T-helper 2 cell treated with Interferon-gamma antibody and Interleukin-4, amounts not matched to agents 5 μg/mL and 100 μg/mL, for 36 hours (primary cell): ENCODE results near the gene SYCE1.
"Not testable (repeated sequence)": the region's sequence is repeated elsewhere in the genome, so short reads cannot be mapped to it uniquely, and the experiment has no call there.

Experiments
- DNase-seq: peaks from one replicate; pipeline ENCODE4 v3.0.0; 2021; ENCODE audit warnings: low spot score
- H3K27ac Mint-ChIP-seq: one replicate; pipeline ENCODE4 v1.8.0; 2021; ENCODE audit warnings: mild to moderate bottlenecking, mixed read lengths
- H3K27me3 Mint-ChIP-seq: one replicate; pipeline ENCODE4 v1.8.0; 2021; ENCODE audit warnings: low read depth, mixed read lengths
- H3K36me3 Mint-ChIP-seq: one replicate; pipeline ENCODE4 v1.8.0; 2021; ENCODE audit warnings: low read depth, mixed read lengths
- H3K4me1 Mint-ChIP-seq: one replicate; pipeline ENCODE4 v1.8.0; 2021; ENCODE audit warnings: low read depth, mixed read lengths
- H3K4me3 Mint-ChIP-seq: one replicate; pipeline ENCODE4 v1.8.0; 2022; ENCODE audit warnings: mild to moderate bottlenecking, moderate library complexity, mixed read lengths
- H3K9me3 Mint-ChIP-seq: one replicate; pipeline ENCODE4 v1.8.0; 2021; ENCODE audit warnings: mixed read lengths

Gene SYCE1

DNA sequence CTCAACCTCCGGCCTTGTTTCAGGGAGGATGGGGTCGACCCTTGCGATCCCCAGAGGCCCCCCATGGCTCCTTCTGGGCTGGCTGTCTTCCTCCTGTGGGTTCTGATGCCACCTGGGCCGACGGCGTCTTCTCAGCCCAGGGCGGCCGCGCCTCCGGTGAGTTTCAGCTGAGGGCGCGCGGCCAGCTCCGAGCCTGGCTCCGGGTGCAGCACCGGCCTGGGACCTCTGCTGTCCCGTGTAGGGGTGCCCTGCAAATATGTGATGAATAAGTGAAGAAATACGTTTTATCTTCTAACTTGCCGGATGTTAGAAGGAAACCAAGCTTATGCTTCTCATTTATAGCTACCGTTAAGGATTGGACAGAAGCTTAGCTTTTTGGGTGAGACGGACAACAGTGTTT, 4.4 kb upstream of the SYCE1 start:
- H3K4me3 Mint-ChIP-seq, DNase-seq, H3K36me3 Mint-ChIP-seq, H3K27me3 Mint-ChIP-seq, H3K4me1 Mint-ChIP-seq, H3K27ac Mint-ChIP-seq: not testable (repeated sequence)
- peaks cover 26% of the 10 kb centered on the region for H3K9me3 Mint-ChIP-seq

GRCh38 chr10:133568831-133569527, 3.6 kb upstream of the SYCE1 start:
- H3K4me3 Mint-ChIP-seq, H3K36me3 Mint-ChIP-seq, H3K27ac Mint-ChIP-seq, H3K4me1 Mint-ChIP-seq, H3K27me3 Mint-ChIP-seq, DNase-seq: not testable (repeated sequence)
- peaks cover 28% of the 10 kb centered on the region for H3K9me3 Mint-ChIP-seq

DNA sequence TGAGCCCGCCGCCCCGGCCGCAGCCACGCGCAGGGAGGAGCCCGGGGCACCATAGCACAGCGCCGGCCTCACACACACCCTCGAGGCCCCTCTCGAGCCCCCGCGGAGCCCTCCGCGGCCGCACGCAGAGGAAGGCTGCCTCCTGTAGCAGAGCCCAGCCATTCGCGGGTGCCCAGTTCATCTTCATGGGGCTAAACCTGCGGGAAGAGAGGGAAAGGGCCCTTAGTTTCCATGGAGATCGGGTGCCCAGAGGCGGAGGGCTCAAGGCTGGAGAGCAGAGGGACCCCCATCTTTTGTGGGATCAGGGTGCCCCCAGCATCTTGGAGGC, 2.9 kb upstream of the SYCE1 start:
- Mint-ChIP-seq H3K4me3 (no peak overlapping the region), H3K9me3 (peaks cover 22% of the 10 kb centered on the region), H3K4me1 (no peaks in the 10 kb centered on the region), H3K36me3 (no peaks in the 10 kb centered on the region), H3K27ac (no peak overlapping the region), H3K27me3 (no peaks in the 10 kb centered on the region)
- DNase-seq: no peak

GRCh38 chr10:133567609-133568286, 2.4 kb upstream of the SYCE1 start:
- no peaks in the 10 kb centered on the region for H3K4me1 Mint-ChIP-seq
- no peak for DNase-seq
- no peak overlapping the region for H3K27ac Mint-ChIP-seq
- no peaks in the 10 kb centered on the region for H3K27me3 Mint-ChIP-seq
- no peaks in the 10 kb centered on the region for H3K36me3 Mint-ChIP-seq
- peaks cover 17% of the 10 kb centered on the region for H3K9me3 Mint-ChIP-seq
- H3K4me3 Mint-ChIP-seq: no peak overlapping the region

DNA sequence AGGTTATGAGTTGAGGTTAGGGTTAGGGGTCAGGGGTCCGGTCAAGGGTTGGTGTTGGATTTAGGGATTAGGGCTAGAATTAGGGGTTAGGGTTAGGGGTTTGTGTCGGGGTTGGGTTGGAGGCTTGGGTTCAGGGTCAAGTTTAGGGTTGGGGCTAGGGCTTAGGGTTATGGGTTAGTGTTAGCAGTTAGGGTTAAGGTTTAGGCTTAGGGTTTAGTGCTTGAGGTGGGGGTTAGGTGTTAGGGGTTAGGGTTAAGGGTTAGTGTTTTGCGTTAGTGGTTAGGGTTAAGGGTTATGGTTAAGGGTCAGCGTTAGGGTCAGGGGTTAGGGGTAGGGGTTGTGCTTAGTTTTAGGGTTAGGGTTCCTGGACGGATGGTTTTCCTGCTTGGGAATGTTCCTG, 1.7 kb upstream of the SYCE1 start:
- H3K4me1 Mint-ChIP-seq: no peaks in the 10 kb centered on the region
- DNase-seq: no peak
- H3K27me3 Mint-ChIP-seq: no peaks in the 10 kb centered on the region
- peaks cover 17% of the 10 kb centered on the region for H3K9me3 Mint-ChIP-seq
- no peaks in the 10 kb centered on the region for H3K36me3 Mint-ChIP-seq
- no peak overlapping the region for H3K27ac Mint-ChIP-seq
- H3K4me3 Mint-ChIP-seq: no peak overlapping the region

DNA sequence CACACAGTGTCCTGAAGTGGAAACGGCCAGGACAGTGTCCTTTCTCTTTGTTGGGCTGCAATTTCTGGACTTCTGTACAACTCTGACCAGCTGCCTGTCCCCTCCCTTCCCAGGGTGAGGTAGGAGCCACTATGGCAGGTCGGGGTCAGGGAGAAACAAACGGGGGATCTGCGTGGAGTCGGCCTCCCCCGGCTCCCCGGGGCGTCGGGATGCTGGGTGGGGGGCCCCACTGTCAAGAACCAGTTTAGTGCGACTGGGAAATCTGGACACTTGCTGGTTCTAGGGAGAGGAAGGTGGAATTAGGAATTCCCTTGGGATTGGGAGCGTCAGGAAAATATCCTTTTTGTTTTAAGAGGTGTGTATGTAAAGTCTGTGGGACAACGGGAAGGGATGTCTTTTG, 567 bp downstream of the SYCE1 start:
- Mint-ChIP-seq H3K9me3 (peaks cover 17% of the 10 kb centered on the region), H3K36me3 (no peaks in the 10 kb centered on the region), H3K27me3 (no peaks in the 10 kb centered on the region), H3K4me3 (no peak overlapping the region), H3K4me1 (no peaks in the 10 kb centered on the region), H3K27ac (no peak overlapping the region)
- DNase-seq: no peak

DNA sequence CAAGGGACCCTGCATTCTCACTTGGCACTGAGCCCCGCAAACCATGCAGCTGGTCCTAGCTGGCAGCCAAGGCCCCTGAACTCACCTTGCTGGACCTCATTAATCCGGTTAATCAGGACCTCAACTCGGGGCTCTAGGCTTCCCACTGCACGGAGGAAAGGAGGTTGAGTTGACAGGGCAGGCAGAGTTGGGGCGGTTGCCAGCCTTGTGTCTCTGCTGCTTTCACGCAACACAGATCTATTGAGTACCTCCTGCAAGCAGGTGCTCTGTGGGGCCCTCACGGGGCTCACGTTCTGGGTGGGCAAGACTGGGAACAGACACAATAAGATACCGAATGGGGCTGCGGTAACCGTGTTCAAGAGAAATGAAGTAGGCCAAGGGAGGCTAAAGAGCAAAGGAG, 6.2 kb downstream of the SYCE1 start:
- H3K27ac Mint-ChIP-seq: no peak overlapping the region
- H3K27me3 Mint-ChIP-seq: peaks cover 3% of the 10 kb centered on the region
- no peak overlapping the region for H3K4me3 Mint-ChIP-seq
- no peaks in the 10 kb centered on the region for H3K9me3 Mint-ChIP-seq
- no peak for DNase-seq
- H3K36me3 Mint-ChIP-seq: no peaks in the 10 kb centered on the region
- H3K4me1 Mint-ChIP-seq: no peaks in the 10 kb centered on the region

- Mint-ChIP-seq H3K36me3 (no peaks in the 10 kb centered on the region), H3K4me3 (no peak overlapping the region), H3K27ac (no peak overlapping the region), H3K27me3 (peaks cover 3% of the 10 kb centered on the region), H3K9me3 (no peaks in the 10 kb centered on the region), H3K4me1 (no peaks in the 10 kb centered on the region)
- DNase-seq: no peak
Measured at GRCh38 chr10:133557381-133557780, 8.0 kb downstream of the SYCE1 start.

DNA sequence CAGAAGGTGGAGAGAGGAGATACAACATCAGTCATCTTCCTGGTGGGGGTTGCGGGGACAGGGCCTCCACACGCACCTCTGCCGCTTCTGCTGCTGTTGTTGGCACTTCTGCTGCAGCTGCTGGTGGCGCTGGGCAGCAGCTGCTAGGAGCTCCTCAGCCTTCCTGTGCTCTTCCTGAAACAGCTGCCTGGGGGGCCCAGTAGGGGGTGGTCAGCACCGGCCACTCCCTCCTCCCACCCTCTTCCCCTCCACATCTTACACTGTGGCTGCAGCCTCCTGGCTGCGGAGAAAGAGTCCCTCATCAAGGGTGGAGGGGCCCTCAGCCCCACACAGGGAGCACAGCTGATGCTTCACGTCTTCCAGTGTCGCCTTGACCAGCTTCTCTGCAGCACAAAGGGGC, 9.9 kb downstream of the SYCE1 start:
- H3K9me3 Mint-ChIP-seq: no peaks in the 10 kb centered on the region
- no peak for DNase-seq
- peaks cover 3% of the 10 kb centered on the region for H3K27me3 Mint-ChIP-seq
- H3K4me3 Mint-ChIP-seq: no peak overlapping the region
- no peaks in the 10 kb centered on the region for H3K36me3 Mint-ChIP-seq
- H3K27ac Mint-ChIP-seq: no peak overlapping the region
- no peaks in the 10 kb centered on the region for H3K4me1 Mint-ChIP-seq

- H3K9me3 Mint-ChIP-seq: no peaks in the 10 kb centered on the region
- no peaks in the 10 kb centered on the region for H3K36me3 Mint-ChIP-seq
Measured at GRCh38 chr10:133554600-133554999, 10.8 kb downstream of the SYCE1 start.

DNA sequence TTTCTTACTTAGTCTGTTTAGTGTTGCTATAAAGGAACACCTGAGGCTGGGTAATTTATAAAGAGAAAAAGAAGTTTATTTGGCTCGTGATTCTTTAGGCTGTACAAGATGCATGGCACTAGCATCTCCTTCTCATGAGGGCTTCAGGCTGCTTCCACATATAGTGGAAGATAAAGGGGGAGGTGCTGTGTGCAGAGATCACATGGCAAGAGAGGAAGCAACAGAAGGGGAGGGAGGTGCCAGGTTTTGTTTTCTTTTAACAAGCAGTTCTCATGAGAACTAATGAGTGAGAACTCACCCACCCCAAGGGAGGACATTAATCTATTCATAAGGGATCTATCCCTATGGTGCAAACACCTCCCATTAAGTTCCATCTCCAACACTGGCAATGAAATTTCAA, 20.9 kb downstream of the SYCE1 start:
- DNase-seq: no peak
- no peak overlapping the region for H3K4me3 Mint-ChIP-seq
- H3K27me3 Mint-ChIP-seq: peaks cover 4% of the 10 kb centered on the region
- H3K36me3 Mint-ChIP-seq: no peaks in the 10 kb centered on the region
- no peak overlapping the region for H3K27ac Mint-ChIP-seq
- no peaks in the 10 kb centered on the region for H3K4me1 Mint-ChIP-seq
- peaks cover 12% of the 10 kb centered on the region for H3K9me3 Mint-ChIP-seq

More at GRCh38 chr10:133554600-133554999, 10.8 kb downstream of the SYCE1 start:
- H3K27ac Mint-ChIP-seq: no peak overlapping the region
- H3K4me1 Mint-ChIP-seq: no peaks in the 10 kb centered on the region
- peaks cover 4% of the 10 kb centered on the region for H3K27me3 Mint-ChIP-seq
- DNase-seq: no peak
- H3K4me3 Mint-ChIP-seq: no peak overlapping the region

DNA sequence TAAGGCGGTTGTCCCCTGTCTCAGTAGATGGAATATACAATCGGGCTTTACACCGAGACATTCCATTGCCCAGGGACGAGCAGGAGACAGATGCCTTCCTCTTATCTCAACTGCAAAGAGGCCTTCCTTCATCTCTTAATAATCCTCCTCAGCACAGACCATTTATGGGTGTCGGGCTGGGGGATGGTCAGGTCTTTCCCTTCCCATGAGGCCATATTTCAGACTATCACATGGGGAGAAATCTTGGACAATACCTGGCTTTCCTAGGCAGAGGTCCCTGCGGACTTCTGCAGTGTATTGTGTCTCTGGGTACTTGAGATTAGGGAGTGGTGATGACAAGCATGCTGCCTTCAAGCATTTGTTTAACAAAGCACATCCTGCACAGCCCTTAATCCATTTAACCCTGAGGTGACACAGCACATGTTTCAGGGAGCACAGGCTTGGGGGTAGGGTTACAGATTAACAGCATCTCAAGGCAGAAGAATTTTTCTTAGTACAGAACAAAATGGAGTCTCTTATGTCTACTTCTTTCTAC, 23.9 kb downstream of the SYCE1 start:
- not testable (repeated sequence) for DNase-seq, H3K27ac Mint-ChIP-seq, H3K36me3 Mint-ChIP-seq, H3K4me1 Mint-ChIP-seq, H3K9me3 Mint-ChIP-seq, H3K4me3 Mint-ChIP-seq, H3K27me3 Mint-ChIP-seq

- DNase-seq: no peak
- no peaks in the 10 kb centered on the region for H3K9me3 Mint-ChIP-seq
- H3K27me3 Mint-ChIP-seq: peaks cover 2% of the 10 kb centered on the region
- H3K4me1 Mint-ChIP-seq: no peaks in the 10 kb centered on the region
- H3K27ac Mint-ChIP-seq: no peak overlapping the region
- H3K4me3 Mint-ChIP-seq: no peak overlapping the region
- no peaks in the 10 kb centered on the region for H3K36me3 Mint-ChIP-seq
Measured at GRCh38 chr10:133537546-133538545, 27.5 kb downstream of the SYCE1 start.

GRCh38 chr10:133536198-133536597, 29.2 kb downstream of the SYCE1 start:
- DNase-seq: no peak
- no peaks in the 10 kb centered on the region for H3K36me3 Mint-ChIP-seq
- peaks cover 11% of the 10 kb centered on the region for H3K27me3 Mint-ChIP-seq
- no peak overlapping the region for H3K27ac Mint-ChIP-seq
- H3K9me3 Mint-ChIP-seq: no peaks in the 10 kb centered on the region
- H3K4me3 Mint-ChIP-seq: no peak overlapping the region
- H3K4me1 Mint-ChIP-seq: no peaks in the 10 kb centered on the region
